C4-2B (cell line): ENCODE measurements around the gene METTL23.

Experiments used
- ZFX ChIP-seq: fragments of 450-650 bp; IDR thresholded peaks from 2 replicates; pipeline ENCODE4 v1.6.1; 2017
- TF ChIP-seq, protein P1 (sequence below): fragments of 450-650 bp; conservative IDR thresholded peaks from 2 replicates; pipeline ENCODE4 v1.5.1; 2017; ENCODE audit warnings: mild to moderate bottlenecking

DNA sequence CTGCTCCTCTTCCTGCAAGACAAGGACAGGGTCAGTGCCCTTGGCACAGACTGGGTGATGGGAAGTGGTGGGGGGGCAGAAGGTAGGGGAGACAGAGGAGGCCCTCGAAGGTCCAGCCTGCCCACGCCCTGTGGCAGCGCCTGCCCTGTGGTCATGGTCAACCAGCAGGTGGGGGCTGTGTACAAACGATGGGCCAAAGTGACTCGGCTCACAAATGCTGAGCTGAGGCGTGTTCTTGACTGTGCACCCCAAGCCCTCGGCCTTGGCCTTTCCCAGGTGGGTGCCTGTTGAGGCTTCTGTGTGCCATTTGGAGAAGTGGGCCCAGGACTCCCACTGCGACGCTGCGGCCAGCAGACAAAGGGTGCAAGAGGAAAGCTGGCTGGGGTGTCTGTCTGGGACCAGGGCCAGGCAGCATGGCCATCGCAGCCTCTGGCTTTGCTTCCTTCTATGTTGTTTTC is 38.4 kb upstream of the METTL23 start:
- TF ChIP-seq, protein P1, sequence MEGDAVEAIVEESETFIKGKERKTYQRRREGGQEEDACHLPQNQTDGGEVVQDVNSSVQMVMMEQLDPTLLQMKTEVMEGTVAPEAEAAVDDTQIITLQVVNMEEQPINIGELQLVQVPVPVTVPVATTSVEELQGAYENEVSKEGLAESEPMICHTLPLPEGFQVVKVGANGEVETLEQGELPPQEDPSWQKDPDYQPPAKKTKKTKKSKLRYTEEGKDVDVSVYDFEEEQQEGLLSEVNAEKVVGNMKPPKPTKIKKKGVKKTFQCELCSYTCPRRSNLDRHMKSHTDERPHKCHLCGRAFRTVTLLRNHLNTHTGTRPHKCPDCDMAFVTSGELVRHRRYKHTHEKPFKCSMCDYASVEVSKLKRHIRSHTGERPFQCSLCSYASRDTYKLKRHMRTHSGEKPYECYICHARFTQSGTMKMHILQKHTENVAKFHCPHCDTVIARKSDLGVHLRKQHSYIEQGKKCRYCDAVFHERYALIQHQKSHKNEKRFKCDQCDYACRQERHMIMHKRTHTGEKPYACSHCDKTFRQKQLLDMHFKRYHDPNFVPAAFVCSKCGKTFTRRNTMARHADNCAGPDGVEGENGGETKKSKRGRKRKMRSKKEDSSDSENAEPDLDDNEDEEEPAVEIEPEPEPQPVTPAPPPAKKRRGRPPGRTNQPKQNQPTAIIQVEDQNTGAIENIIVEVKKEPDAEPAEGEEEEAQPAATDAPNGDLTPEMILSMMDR = no peak
- no peak for TF ChIP-seq ZFX
